Ishikawa (cell line): ENCODE results near the gene POLR2B.

Experiments used
- EP300 ChIP-seq: IDR thresholded peaks from 2 replicates; pipeline ENCODE4 v1.6.1; 2012; ENCODE audit warnings: borderline replicate concordance
- TCF12 ChIP-seq: IDR thresholded peaks from 2 replicates; pipeline ENCODE4 v1.6.1; 2012; ENCODE audit warnings: low read depth

DNA sequence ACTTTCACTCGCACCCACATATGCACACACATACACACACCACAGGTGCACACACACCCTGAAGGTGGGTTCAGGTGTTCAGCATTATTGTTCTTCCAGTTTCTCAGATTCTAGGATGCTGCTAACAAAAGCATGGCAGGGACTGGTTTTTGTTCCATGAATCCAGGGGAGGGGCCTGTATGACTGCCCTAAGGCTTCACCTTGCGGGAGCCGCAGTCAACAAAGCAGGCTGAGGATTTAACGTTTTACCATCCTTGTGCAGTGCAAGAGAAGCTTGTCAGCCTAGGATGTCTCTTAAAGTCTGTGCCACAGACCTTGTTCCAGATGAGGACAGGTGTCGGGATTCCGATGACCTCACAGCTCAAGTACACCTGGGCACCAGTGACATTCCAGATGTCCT, 61.8 kb downstream of the POLR2B start:
- TF ChIP-seq EP300 (no peak), TCF12 (no peak)
